ENCODE results near the gene VDR. TPM values are rescaled to one million over a fixed set of nuclear protein-coding genes. Genes with fewer than 3 reads are reported as not detected.

Gene VDR
- total and polyA plus RNA-seq, 4 donors = 2.2 to 9.3 (median 7.4) TPM

- ATAC-seq (ENCODE audit: low FRiP score) (no peak), DNase-seq (no peak)
- H3K27me3 ChIP-seq (ENCODE audit: control insufficient read depth in 1 of 2, insufficient read depth in 2 of 2, low read length in 1 of 2) = no peaks in the 10 kb centered on the region
- no peaks in the 10 kb centered on the region for H3K9me3 ChIP-seq (ENCODE audit: control insufficient read depth, low read length)
- 95 to 100% methylated on average over 1 of the region's 1 CpG for WGBS, 2 donors
- intact Hi-C loops (cut with DNase I) = no loop called here
- H3K27ac ChIP-seq (ENCODE audit: low read depth in 1 of 2, low read length in 2 of 2) = no peak overlapping the region
- H3K36me3 ChIP-seq (ENCODE audit: control insufficient read depth in 1 of 2, insufficient read depth in 2 of 2, low read length in 1 of 2) = no peaks in the 10 kb centered on the region
- H3K4me3 ChIP-seq (ENCODE audit: low read length in 2 of 2) = no peak overlapping the region
- no peaks in the 10 kb centered on the region for H3K4me1 ChIP-seq (ENCODE audit: control insufficient read depth in 1 of 2, insufficient read depth in 2 of 2, low read length in 2 of 2)
These were observed 33.3 kb upstream of the VDR start for GRCh38 chr12:47938093-47938492.

GRCh38 chr12:47935184-47935583 lies 30.4 kb upstream of the VDR start:
- ATAC-seq (ENCODE audit: low FRiP score) (peak; percentile 69), DNase-seq (no peak)
- no peak overlapping the region for H3K4me3 ChIP-seq (ENCODE audit: low read length in 2 of 2)
- WGBS, 2 donors = 46 to 47% methylated on average over 9 of the region's 9 CpGs
- no peak overlapping the region for H3K27ac ChIP-seq (ENCODE audit: low read depth in 1 of 2, low read length in 2 of 2)
- H3K9me3 ChIP-seq (ENCODE audit: control insufficient read depth, low read length) = no peaks in the 10 kb centered on the region
- H3K27me3 ChIP-seq (ENCODE audit: control insufficient read depth in 1 of 2, insufficient read depth in 2 of 2, low read length in 1 of 2) = no peaks in the 10 kb centered on the region
- intact Hi-C loops (cut with DNase I) = no loop called here
- H3K36me3 ChIP-seq (ENCODE audit: control insufficient read depth in 1 of 2, insufficient read depth in 2 of 2, low read length in 1 of 2) = no peaks in the 10 kb centered on the region
- H3K4me1 ChIP-seq (ENCODE audit: control insufficient read depth in 1 of 2, insufficient read depth in 2 of 2, low read length in 2 of 2) = no peaks in the 10 kb centered on the region

GRCh38 chr12:47931187-47931586 lies 26.4 kb upstream of the VDR start:
- Histone ChIP-seq H3K36me3 (ENCODE audit: control insufficient read depth in 1 of 2, insufficient read depth in 2 of 2, low read length in 1 of 2) (no peaks in the 10 kb centered on the region), H3K9me3 (ENCODE audit: control insufficient read depth, low read length) (peaks cover 1% of the 10 kb centered on the region), H3K4me1 (ENCODE audit: control insufficient read depth in 1 of 2, insufficient read depth in 2 of 2, low read length in 2 of 2) (no peaks in the 10 kb centered on the region), H3K27ac (ENCODE audit: low read depth in 1 of 2, low read length in 2 of 2) (no peak overlapping the region), H3K4me3 (ENCODE audit: low read length in 2 of 2) (no peak overlapping the region), H3K27me3 (ENCODE audit: control insufficient read depth in 1 of 2, insufficient read depth in 2 of 2, low read length in 1 of 2) (peaks cover 0 to 1% of the 10 kb centered on the region in 2 donors)
- ATAC-seq (ENCODE audit: low FRiP score) = no peak
- no peak for DNase-seq
- WGBS, 2 donors = 70 to 79% methylated on average over 1 of the region's 1 CpG
- intact Hi-C loops (cut with DNase I) = no loop called here

- no peak overlapping the region for H3K27ac ChIP-seq (ENCODE audit: low read depth in 1 of 2, low read length in 2 of 2)
- ATAC-seq (ENCODE audit: low FRiP score) (no peak), DNase-seq (no peak)
- no peak overlapping the region for H3K4me3 ChIP-seq (ENCODE audit: low read length in 2 of 2)
- H3K4me1 ChIP-seq (ENCODE audit: control insufficient read depth in 1 of 2, insufficient read depth in 2 of 2, low read length in 2 of 2) = no peaks in the 10 kb centered on the region
- WGBS, 2 donors = 94 to 95% methylated on average over 5 of the region's 5 CpGs
- intact Hi-C loops (cut with DNase I) = no loop called here
- peaks cover 0 to 5% of the 10 kb centered on the region in 2 donors for H3K27me3 ChIP-seq (ENCODE audit: control insufficient read depth in 1 of 2, insufficient read depth in 2 of 2, low read length in 1 of 2)
- peaks cover 1% of the 10 kb centered on the region for H3K9me3 ChIP-seq (ENCODE audit: control insufficient read depth, low read length)
- H3K36me3 ChIP-seq (ENCODE audit: control insufficient read depth in 1 of 2, insufficient read depth in 2 of 2, low read length in 1 of 2) = no peaks in the 10 kb centered on the region
These were observed 25.8 kb upstream of the VDR start for GRCh38 chr12:47930634-47931033.

- H3K36me3 ChIP-seq (ENCODE audit: control insufficient read depth in 1 of 2, insufficient read depth in 2 of 2, low read length in 1 of 2) = no peaks in the 10 kb centered on the region
- H3K4me3 ChIP-seq (ENCODE audit: low read length in 2 of 2) = no peak overlapping the region
- DNase-seq (no peak), ATAC-seq (ENCODE audit: low FRiP score) (no peak)
- H3K9me3 ChIP-seq (ENCODE audit: control insufficient read depth, low read length) = peaks cover 1% of the 10 kb centered on the region
- H3K27me3 ChIP-seq (ENCODE audit: control insufficient read depth in 1 of 2, insufficient read depth in 2 of 2, low read length in 1 of 2) = peaks cover 0 to 5% of the 10 kb centered on the region in 2 donors
- 78 to 87% methylated on average over 3 of the region's 3 CpGs for WGBS, 2 donors
- no peak overlapping the region for H3K27ac ChIP-seq (ENCODE audit: low read depth in 1 of 2, low read length in 2 of 2)
- intact Hi-C loops (cut with DNase I) = no loop called here
- H3K4me1 ChIP-seq (ENCODE audit: control insufficient read depth in 1 of 2, insufficient read depth in 2 of 2, low read length in 2 of 2) = no peaks in the 10 kb centered on the region
These were observed 22.6 kb upstream of the VDR start for GRCh38 chr12:47927346-47927745.

GRCh38 chr12:47921907-47922306 lies 17.1 kb upstream of the VDR start:
- H3K9me3 ChIP-seq (ENCODE audit: control insufficient read depth, low read length) = peaks cover 1% of the 10 kb centered on the region
- ATAC-seq (ENCODE audit: low FRiP score) = no peak
- no peaks in the 10 kb centered on the region for H3K36me3 ChIP-seq (ENCODE audit: control insufficient read depth in 1 of 2, insufficient read depth in 2 of 2, low read length in 1 of 2)
- no peak overlapping the region for H3K4me3 ChIP-seq (ENCODE audit: low read length in 2 of 2)
- H3K27ac ChIP-seq (ENCODE audit: low read depth in 1 of 2, low read length in 2 of 2) = no peak overlapping the region
- H3K27me3 ChIP-seq (ENCODE audit: control insufficient read depth in 1 of 2, insufficient read depth in 2 of 2, low read length in 1 of 2) = peaks cover 0 to 4% of the 10 kb centered on the region in 2 donors
- 68 to 70% methylated on average over 1 of the region's 1 CpG for WGBS, 2 donors
- no peak for DNase-seq
- intact Hi-C loops (cut with DNase I) = no loop called here
- H3K4me1 ChIP-seq (ENCODE audit: control insufficient read depth in 1 of 2, insufficient read depth in 2 of 2, low read length in 2 of 2) = no peaks in the 10 kb centered on the region

GRCh38 chr12:47920913-47921312 lies 16.1 kb upstream of the VDR start:
- 58 to 67% methylated on average over 6 of the region's 6 CpGs for WGBS, 2 donors
- no peaks in the 10 kb centered on the region for H3K36me3 ChIP-seq (ENCODE audit: control insufficient read depth in 1 of 2, insufficient read depth in 2 of 2, low read length in 1 of 2)
- H3K4me3 ChIP-seq (ENCODE audit: low read length in 2 of 2) = no peak overlapping the region
- ATAC-seq (ENCODE audit: low FRiP score) (no peak), DNase-seq (no peak)
- H3K4me1 ChIP-seq (ENCODE audit: control insufficient read depth in 1 of 2, insufficient read depth in 2 of 2, low read length in 2 of 2) = no peaks in the 10 kb centered on the region
- H3K9me3 ChIP-seq (ENCODE audit: control insufficient read depth, low read length) = no peaks in the 10 kb centered on the region
- intact Hi-C loops (cut with DNase I) = no loop called here
- H3K27me3 ChIP-seq (ENCODE audit: control insufficient read depth in 1 of 2, insufficient read depth in 2 of 2, low read length in 1 of 2) = peaks cover 0 to 1% of the 10 kb centered on the region in 2 donors
- no peak overlapping the region for H3K27ac ChIP-seq (ENCODE audit: low read depth in 1 of 2, low read length in 2 of 2)

- no peaks in the 10 kb centered on the region for H3K27me3 ChIP-seq (ENCODE audit: control insufficient read depth in 1 of 2, insufficient read depth in 2 of 2, low read length in 1 of 2)
- DNase-seq (no peak), ATAC-seq (ENCODE audit: low FRiP score) (no peak)
- H3K27ac ChIP-seq (ENCODE audit: low read depth in 1 of 2, low read length in 2 of 2) = no peak overlapping the region
- 67 to 70% methylated on average over 3 of the region's 3 CpGs for WGBS, 2 donors
- H3K4me3 ChIP-seq (ENCODE audit: low read length in 2 of 2) = no peak overlapping the region
- no peaks in the 10 kb centered on the region for H3K9me3 ChIP-seq (ENCODE audit: control insufficient read depth, low read length)
- H3K4me1 ChIP-seq (ENCODE audit: control insufficient read depth in 1 of 2, insufficient read depth in 2 of 2, low read length in 2 of 2) = no peaks in the 10 kb centered on the region
- intact Hi-C loops (cut with DNase I) = no loop called here
- no peaks in the 10 kb centered on the region for H3K36me3 ChIP-seq (ENCODE audit: control insufficient read depth in 1 of 2, insufficient read depth in 2 of 2, low read length in 1 of 2)
These were observed 8.3 kb upstream of the VDR start for GRCh38 chr12:47913081-47913480.

- ATAC-seq (ENCODE audit: low FRiP score) = no peak
- 63 to 64% methylated on average over 4 of the region's 4 CpGs for WGBS, 2 donors
These were observed 7.8 kb upstream of the VDR start for GRCh38 chr12:47912556-47912955.

More at GRCh38 chr12:47912556-47912955, 7.8 kb upstream of the VDR start:
- H3K36me3 ChIP-seq (ENCODE audit: control insufficient read depth in 1 of 2, insufficient read depth in 2 of 2, low read length in 1 of 2) = no peaks in the 10 kb centered on the region
- no peaks in the 10 kb centered on the region for H3K27me3 ChIP-seq (ENCODE audit: control insufficient read depth in 1 of 2, insufficient read depth in 2 of 2, low read length in 1 of 2)
- H3K9me3 ChIP-seq (ENCODE audit: control insufficient read depth, low read length) = no peaks in the 10 kb centered on the region
- no peak for DNase-seq
- no peak overlapping the region for H3K27ac ChIP-seq (ENCODE audit: low read depth in 1 of 2, low read length in 2 of 2)
- intact Hi-C loops (cut with DNase I) = no loop called here
- no peak overlapping the region for H3K4me3 ChIP-seq (ENCODE audit: low read length in 2 of 2)
- H3K4me1 ChIP-seq (ENCODE audit: control insufficient read depth in 1 of 2, insufficient read depth in 2 of 2, low read length in 2 of 2) = no peaks in the 10 kb centered on the region
